Vagina (tissue), 2 donors: ENCODE data around the gene HADHA. TPM values are rescaled to one million over a fixed set of nuclear protein-coding genes. Genes with fewer than 3 reads are reported as not detected.

ENCODE experiments used
- DNase-seq, 2 donors: peaks; one replicate each; pipeline ENCODE4 v3.0.0-alpha.2; 2017; ENCODE audit errors: extremely low spot score in 2 of 2
- H3K27ac ChIP-seq: fragments of 200-600 bp; sonication (generic); one replicate; pipeline ENCODE4 v1.5.1; 2019
- H3K27me3 ChIP-seq: fragments of 200-600 bp; sonication (generic); one replicate; pipeline ENCODE4 v1.5.1; 2019
- H3K36me3 ChIP-seq, 2 donors: fragments of 200-600 bp; sonication (generic); one replicate each; pipeline ENCODE4 v1.5.1; 2017 to 2019
- H3K4me1 ChIP-seq: fragments of 200-600 bp; sonication (generic); one replicate; pipeline ENCODE4 v1.5.1; 2019
- H3K4me3 ChIP-seq, 2 donors: fragments of 200-600 bp; sonication (generic); 1 replicate in 1 of 2; 2 replicates in 1 of 2; pipeline ENCODE4 v1.5.1; 2016 to 2019
- H3K9me3 ChIP-seq: fragments of 200-600 bp; sonication (generic); one replicate; pipeline ENCODE4 v1.5.1; 2019
- CTCF ChIP-seq, 3 experiments: fragments of 450-650 bp in 2 of 3; fragments of 200-600 bp in 1 of 3; sonication (generic) in 1 of 3; IDR thresholded peaks; one replicate each; pipeline ENCODE4 v1.5.1; 2017 to 2019; ENCODE audit warnings: antibody characterized with exemption in 3 of 3, mild to moderate bottlenecking in 2 of 3, moderate library complexity in 2 of 3
- POLR2A ChIP-seq, 2 donors: fragments of 450-650 bp; IDR thresholded peaks; one replicate each; pipeline ENCODE4 v1.6.1; 2017; ENCODE audit warnings: antibody characterized with exemption in 2 of 2, mild to moderate bottlenecking in 2 of 2, moderate library complexity in 2 of 2
- POLR2AphosphoS5 ChIP-seq, 2 donors: sonication (generic); formaldehyde crosslinking; IDR thresholded peaks; one replicate each; pipeline ENCODE4 v1.9.0; 2017; ENCODE audit warnings: antibody characterized with exemption in 2 of 2, mild to moderate bottlenecking in 2 of 2, low read depth in 1 of 2; ENCODE audit not compliant: insufficient read depth in 1 of 2
- intact Hi-C: fragments of 100-400 bp; cut with DNase I; formaldehyde crosslinking; loops from one replicate; pipeline ENCODE4 v1.15.1; 2023
- total RNA-seq: library from RNA; depleted of rRNA; stranded (reverse); fragments of >200 nt; gene quantifications from one replicate; pipeline ENCODE4 v1.2.3, GENCODE V29; 2016

HADHA gene
- total RNA-seq, 1 donor from 2014 or later = 124 TPM

GRCh38 chr2:26283606-26284005 is 39.2 kb upstream of the HADHA start:
- Histone ChIP-seq H3K9me3 (no peaks in the 10 kb centered on the region), H3K27me3 (no peaks in the 10 kb centered on the region), H3K36me3 (peaks cover 0 to 84% of the 10 kb centered on the region in 2 donors), H3K27ac (no peak overlapping the region), H3K4me1 (no peaks in the 10 kb centered on the region), H3K4me3 (no peak overlapping the region)
- TF ChIP-seq POLR2A (IDR thresholded peaks at IDR 0.05) = no peak
- no peak for TF ChIP-seq CTCF (IDR thresholded peaks at IDR 0.05)
- TF ChIP-seq POLR2AphosphoS5 (IDR thresholded peaks at IDR 0.05; ENCODE audit: insufficient read depth in 1 of 2, low read depth in 1 of 2) = no peak
- DNase-seq = no peak
- intact Hi-C loops = no loop called here

- intact Hi-C loops = no loop called here
- Histone ChIP-seq H3K27me3 (no peaks in the 10 kb centered on the region), H3K36me3 (peaks cover 0 to 80% of the 10 kb centered on the region in 2 donors), H3K4me1 (no peaks in the 10 kb centered on the region), H3K4me3 (no peak overlapping the region), H3K9me3 (no peaks in the 10 kb centered on the region), H3K27ac (no peak overlapping the region)
- TF ChIP-seq POLR2AphosphoS5 (IDR thresholded peaks at IDR 0.05; ENCODE audit: insufficient read depth in 1 of 2, low read depth in 1 of 2) = no peak
- TF ChIP-seq CTCF (IDR thresholded peaks at IDR 0.05) = no peak
- TF ChIP-seq POLR2A (IDR thresholded peaks at IDR 0.05) = no peak
- no peak for DNase-seq
These were observed 36.8 kb upstream of the HADHA start for GRCh38 chr2:26281226-26281625.

GRCh38 chr2:26279886-26280285 is 35.5 kb upstream of the HADHA start:
- intact Hi-C loops = no loop called here
- no peak overlapping the region for H3K4me3 ChIP-seq
- H3K27me3 ChIP-seq = no peaks in the 10 kb centered on the region
- DNase-seq = no peak
- H3K9me3 ChIP-seq = no peaks in the 10 kb centered on the region
- TF ChIP-seq POLR2A (IDR thresholded peaks at IDR 0.05) (no peak), CTCF (IDR thresholded peaks at IDR 0.05) (no peak), POLR2AphosphoS5 (IDR thresholded peaks at IDR 0.05; ENCODE audit: insufficient read depth in 1 of 2, low read depth in 1 of 2) (no peak)
- no peak overlapping the region for H3K27ac ChIP-seq
- peaks cover 0 to 69% of the 10 kb centered on the region in 2 donors for H3K36me3 ChIP-seq
- H3K4me1 ChIP-seq = peaks cover 8% of the 10 kb centered on the region

- H3K27ac ChIP-seq = no peak overlapping the region
- TF ChIP-seq POLR2A (IDR thresholded peaks at IDR 0.05) (no peak), CTCF (IDR thresholded peaks at IDR 0.05) (no peak), POLR2AphosphoS5 (IDR thresholded peaks at IDR 0.05; ENCODE audit: insufficient read depth in 1 of 2, low read depth in 1 of 2) (no peak)
These were observed 32.2 kb upstream of the HADHA start for GRCh38 chr2:26276484-26277227.

GRCh38 chr2:26274058-26274613 is 29.7 kb upstream of the HADHA start:
- peaks cover 31% of the 10 kb centered on the region for H3K4me1 ChIP-seq
- TF ChIP-seq POLR2AphosphoS5 (IDR thresholded peaks at IDR 0.05; ENCODE audit: insufficient read depth in 1 of 2, low read depth in 1 of 2) = peak; percentile 45 to 99
- no peak for TF ChIP-seq POLR2A (IDR thresholded peaks at IDR 0.05)

More at GRCh38 chr2:26276484-26277227, 32.2 kb upstream of the HADHA start:
- intact Hi-C loops = no loop called here
- DNase-seq = no peak
- H3K4me1 ChIP-seq = peaks cover 31% of the 10 kb centered on the region
- peaks cover 0 to 43% of the 10 kb centered on the region in 2 donors for H3K36me3 ChIP-seq
- no peak overlapping the region for H3K4me3 ChIP-seq
- no peaks in the 10 kb centered on the region for H3K27me3 ChIP-seq
- no peaks in the 10 kb centered on the region for H3K9me3 ChIP-seq

More at GRCh38 chr2:26274058-26274613, 29.7 kb upstream of the HADHA start:
- intact Hi-C loops = no loop called here
- DNase-seq = peak in 1 of 2 donors; percentile 98
- H3K27ac ChIP-seq = peak overlapping the region; percentile 69
- H3K9me3 ChIP-seq = no peaks in the 10 kb centered on the region
- H3K27me3 ChIP-seq = no peaks in the 10 kb centered on the region
- H3K4me3 ChIP-seq = no peak overlapping the region
- H3K36me3 ChIP-seq = peaks cover 0 to 24% of the 10 kb centered on the region in 2 donors
